GM12878 (cell line): ENCODE data around the gene SQOR. TPM values are rescaled to one million over a fixed set of nuclear protein-coding genes. Genes with fewer than 3 reads are reported as not detected.

ENCODE experiments used
- ATF2 ChIP-seq: IDR thresholded peaks from 2 replicates; pipeline ENCODE4 v1.6.1; 2012; ENCODE audit warnings: low read length, inconsistent platforms
- BHLHE40 ChIP-seq, 2 experiments: fragments of 450-650 bp in 1 of 2; IDR thresholded peaks; 2 replicates each; pipeline ENCODE4 v1.6.1; 2011 to 2017; ENCODE audit warnings: low read depth in 2 of 2, borderline replicate concordance in 1 of 2, improper control_type of control experiment in 1 of 2, low read length in 1 of 2, mild to moderate bottlenecking in 1 of 2
- CEBPZ ChIP-seq: fragments of 150-350 bp; IDR thresholded peaks from 2 replicates; pipeline ENCODE4 v1.6.1; 2016; ENCODE audit warnings: low read depth, low read length
- EGR1 ChIP-seq, 2 experiments: IDR thresholded peaks; 1 replicate in 1 of 2; 2 replicates in 1 of 2; pipeline ENCODE4 v1.6.1; 2011 to 2012; ENCODE audit warnings: low read depth in 2 of 2, low read length in 2 of 2, borderline replicate concordance in 1 of 2, mild to moderate bottlenecking in 1 of 2, moderate library complexity in 1 of 2
- FOXM1 ChIP-seq: IDR thresholded peaks from 2 replicates; pipeline ENCODE4 v1.6.1; 2012; ENCODE audit warnings: low read depth, mild to moderate bottlenecking, inconsistent platforms, low read length, moderate library complexity
- MXI1 ChIP-seq: fragments of 150-350 bp; IDR thresholded peaks from 2 replicates; pipeline ENCODE4 v1.6.1; 2011; ENCODE audit warnings: low read depth, mild to moderate bottlenecking, inconsistent platforms, low read length, improper control_type of control experiment
- MYB ChIP-seq: fragments of 150-350 bp; IDR thresholded peaks from 2 replicates; pipeline ENCODE4 v1.6.1; 2014; ENCODE audit warnings: mild to moderate bottlenecking, low read depth, low read length, borderline replicate concordance
- RB1 ChIP-seq: fragments of 450-650 bp; formaldehyde crosslinking; IDR thresholded peaks from 2 replicates; pipeline ENCODE4 v1.6.1; 2017; ENCODE audit warnings: mild to moderate bottlenecking, borderline replicate concordance
- SIX5 ChIP-seq: IDR thresholded peaks from 2 replicates; pipeline ENCODE4 v1.6.1; 2011; ENCODE audit warnings: mild to moderate bottlenecking, low read depth, low read length, moderate library complexity; ENCODE audit not compliant: severe bottlenecking
- STAT1 ChIP-seq: fragments of 450-650 bp; conservative IDR thresholded peaks from 2 replicates; pipeline ENCODE4 v1.6.1; 2014; ENCODE audit warnings: antibody characterized with exemption, mild to moderate bottlenecking
- SUPT20H ChIP-seq: IDR thresholded peaks from 2 replicates; pipeline ENCODE4 v1.6.1; 2011; ENCODE audit warnings: low read depth, mild to moderate bottlenecking, low read length, moderate library complexity, borderline replicate concordance; ENCODE audit not compliant: control insufficient read depth
- ZSCAN29 ChIP-seq: fragments of 450-650 bp; IDR thresholded peaks from 2 replicates; pipeline ENCODE4 v1.6.1; 2017; ENCODE audit warnings: mild to moderate bottlenecking, moderate library complexity
- polyA plus RNA-seq, 11 experiments: library from polyadenylated mRNA; depleted of rRNA in 4 of 11; unstranded in 6 of 11; stranded (reverse) in 5 of 11; fragments of >200 nt; fragmentation: Nextera tagmentation in 4 of 11; fragmentation: Illumina TruSeq in 1 of 11; extraction: Ambion mirVana in 4 of 11; extraction: Trizol in 1 of 11; gene quantifications; 1 replicate in 1 of 11; 2 replicates in 10 of 11; pipeline versions ENCODE4 v1.2.1 to v1.2.3, GENCODE V29; 2011 to 2016; ENCODE audit warnings: inconsistent platforms in 2 of 11, missing spikeins in 2 of 11, low read depth in 1 of 11
- total RNA-seq, 4 experiments: library from RNA; depleted of rRNA in 3 of 4; stranded (reverse); fragments of >200 nt in 3 of 4; fragmentation: Illumina TruSeq in 1 of 4; extraction: Trizol in 1 of 4; gene quantifications; 2 replicates each; pipeline versions ENCODE4 v1.2.1 to v1.2.3, GENCODE V29; 2013 to 2021

Gene SQOR
- total and polyA plus RNA-seq, 10 of the 15 experiments (the other 5 are each of a cell fraction or from before 2014, with no cell fraction given) = 14.5 to 74.7 (median 44.2) TPM

GRCh38 chr15:45705510-45706473, 71.0 kb downstream of the SQOR start (continued):
- TF ChIP-seq CEBPZ (no peak), RB1 (no peak; the same call in 1 of the 2 replicates), SUPT20H (no peak), SIX5 (no peak), STAT1 (no peak), ATF2 (no peak), MXI1 (no peak), MYB (no peak), BHLHE40 (IDR thresholded peaks at IDR 0.05; ENCODE audit: borderline replicate concordance in 1 of 2, low read depth in 2 of 2, low read length in 1 of 2) (peak; percentile 72 to 79), ZSCAN29 (no peak), FOXM1 (no peak), EGR1 (IDR thresholded peaks at IDR 0.05; ENCODE audit: borderline replicate concordance in 1 of 2, low read depth in 2 of 2, low read length in 2 of 2) (no peak)
- TF ChIP-seq, all 136 proteins: peak for 24
